ENCODE measurements around the gene ZMYND10. TPM values are rescaled to one million over a fixed set of nuclear protein-coding genes. Genes with fewer than 3 reads are reported as not detected.

The ZMYND10 gene
- polyA plus RNA-seq, 1 of the 3 experiments (the other 2 are of a cell fraction): 0.95 TPM

- peaks cover 15 to 30% of the 10 kb centered on the region in 2 experiments for H3K36me3 ChIP-seq (replicated peaks in 1 of 2; ENCODE audit: control insufficient read depth in 1 of 2, insufficient read depth in 2 of 2, low read length in 1 of 2)
- H3K79me2 ChIP-seq (ENCODE audit: insufficient read depth): peaks cover 39% of the 10 kb centered on the region
- no peaks in the 10 kb centered on the region for H4K20me1 ChIP-seq (ENCODE audit: insufficient read depth)
- H2AFZ ChIP-seq (ENCODE audit: low read depth): no peak overlapping the region
- CTCF ChIA-PET: interaction anchor here (1.1 to 5.9 kb wide), 5 partner anchors 10 to 126 kb away, joined by 3 to 45 read pairs (median 6); partner anchors contain the start of genes HYAL1, HYAL3, IFRD2 and NAA80
- peaks cover 0 to 37% of the 10 kb centered on the region in 2 experiments; a peak in 2 of 4 replicates for H3K4me1 ChIP-seq (ENCODE audit: control insufficient read depth in 1 of 2, insufficient read depth in 2 of 2, low read depth in 1 of 2, low read length in 1 of 2)
- H3K9ac ChIP-seq: no peak overlapping the region
- POLR2A ChIA-PET: no interaction called here
- no peak overlapping the region for H3K27ac ChIP-seq (ENCODE audit: low read depth in 2 of 2, low read length in 1 of 2)
- 94% methylated on average over 3 of the region's 10 CpGs for WGBS (ENCODE audit: low lambda C conversion rate)
- DNase-seq: no peak
- H3K4me2 ChIP-seq: no peak overlapping the region; the same call in 1 of the 2 replicates
- no peaks in the 10 kb centered on the region for H3K9me2 ChIP-seq
- peaks cover 9% of the 10 kb centered on the region for H3F3A ChIP-seq (replicated peaks; ENCODE audit: insufficient read depth)
- no peak overlapping the region for H3K4me3 ChIP-seq (ENCODE audit: low read depth in 2 of 2, low read length in 1 of 2)
- H3K27me3 ChIP-seq (ENCODE audit: insufficient read depth): no peaks in the 10 kb centered on the region
- no peaks in the 10 kb centered on the region for H3K9me3 ChIP-seq
- TF ChIP-seq FOSL2 (IDR thresholded peaks at IDR 0.05; ENCODE audit: borderline replicate concordance, low read depth) (no peak), SMC3 (IDR thresholded peaks at IDR 0.05; ENCODE audit: low read depth, low read length) (no peak), SIN3A (IDR thresholded peaks at IDR 0.05; ENCODE audit: borderline replicate concordance, low read depth, low read length) (no peak), GABPA (IDR thresholded peaks at IDR 0.05; ENCODE audit: low read depth) (no peak), RFX5 (IDR thresholded peaks at IDR 0.05; ENCODE audit: low read length) (no peak), FOXJ3 (CRISPR knock-in tag; IDR thresholded peaks at IDR 0.05) (no peak), CHD2 (IDR thresholded peaks at IDR 0.05; ENCODE audit: low read length, partially characterized antibody) (no peak), TCF12 (IDR thresholded peaks at IDR 0.05) (no peak), NFIC (IDR thresholded peaks at IDR 0.05; ENCODE audit: borderline replicate concordance) (no peak), ELF1 (IDR thresholded peaks at IDR 0.05) (no peak), JUND (IDR thresholded peaks at IDR 0.05) (no peak), CTCF (IDR thresholded peaks at IDR 0.05) (no peak), EZH2phosphoT487 (IDR thresholded peaks at IDR 0.05; ENCODE audit: borderline replicate concordance, low read depth) (no peak), POLR2AphosphoS5 (IDR thresholded peaks at IDR 0.05; ENCODE audit: low read depth, low read length) (no peak), GATA2 (CRISPR knock-in tag; IDR thresholded peaks at IDR 0.05) (no peak), PBX3 (IDR thresholded peaks at IDR 0.05) (no peak), RAD21 (IDR thresholded peaks at IDR 0.05; ENCODE audit: low read length) (no peak)
- TF ChIP-seq, protein P1, sequence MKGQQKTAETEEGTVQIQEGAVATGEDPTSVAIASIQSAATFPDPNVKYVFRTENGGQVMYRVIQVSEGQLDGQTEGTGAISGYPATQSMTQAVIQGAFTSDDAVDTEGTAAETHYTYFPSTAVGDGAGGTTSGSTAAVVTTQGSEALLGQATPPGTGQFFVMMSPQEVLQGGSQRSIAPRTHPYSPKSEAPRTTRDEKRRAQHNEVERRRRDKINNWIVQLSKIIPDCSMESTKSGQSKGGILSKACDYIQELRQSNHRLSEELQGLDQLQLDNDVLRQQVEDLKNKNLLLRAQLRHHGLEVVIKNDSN (IDR thresholded peaks at IDR 0.05; ENCODE audit: borderline replicate concordance, low read depth): no peak
- TF ChIP-seq, protein P2, sequence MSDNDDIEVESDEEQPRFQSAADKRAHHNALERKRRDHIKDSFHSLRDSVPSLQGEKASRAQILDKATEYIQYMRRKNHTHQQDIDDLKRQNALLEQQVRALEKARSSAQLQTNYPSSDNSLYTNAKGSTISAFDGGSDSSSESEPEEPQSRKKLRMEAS (IDR thresholded peaks at IDR 0.05; ENCODE audit: low read depth): no peak
- TF ChIP-seq, protein P3, sequence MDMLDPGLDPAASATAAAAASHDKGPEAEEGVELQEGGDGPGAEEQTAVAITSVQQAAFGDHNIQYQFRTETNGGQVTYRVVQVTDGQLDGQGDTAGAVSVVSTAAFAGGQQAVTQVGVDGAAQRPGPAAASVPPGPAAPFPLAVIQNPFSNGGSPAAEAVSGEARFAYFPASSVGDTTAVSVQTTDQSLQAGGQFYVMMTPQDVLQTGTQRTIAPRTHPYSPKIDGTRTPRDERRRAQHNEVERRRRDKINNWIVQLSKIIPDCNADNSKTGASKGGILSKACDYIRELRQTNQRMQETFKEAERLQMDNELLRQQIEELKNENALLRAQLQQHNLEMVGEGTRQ (IDR thresholded peaks at IDR 0.05; ENCODE audit: borderline replicate concordance, low read depth, low read length): no peak
Observed at GRCh38 chr3:50318615-50319014, 26.9 kb downstream of the ZMYND10 start.

Measured in SK-N-SH (cell line).